Activated CD4-positive, alpha-beta T cell treated with anti-CD3 and anti-CD28 coated beads, Interleukin-2, amount 10 ng/mL, durations not matched to agents 24 days and 14 days (primary cell): ENCODE measurements around the gene ADCY2. TPM values are rescaled to one million over a fixed set of nuclear protein-coding genes. Genes with fewer than 3 reads are reported as not detected.

ENCODE experiments used
- DNase-seq: peaks from one replicate; pipeline ENCODE4 v3.0.0; 2022
- H3K27ac Mint-ChIP-seq: one replicate; pipeline ENCODE4 v1.8.0; 2022; ENCODE audit warnings: mild to moderate bottlenecking, mixed read lengths
- H3K27me3 Mint-ChIP-seq: one replicate; pipeline ENCODE4 v1.8.0; 2022; ENCODE audit warnings: mixed read lengths
- H3K36me3 Mint-ChIP-seq: one replicate; pipeline ENCODE4 v1.8.0; 2022; ENCODE audit warnings: low read depth, mild to moderate bottlenecking, mixed read lengths
- H3K4me1 Mint-ChIP-seq: one replicate; pipeline ENCODE4 v1.8.0; 2021; ENCODE audit warnings: mixed read lengths
- H3K4me3 Mint-ChIP-seq: one replicate; pipeline ENCODE4 v1.8.0; 2022; ENCODE audit warnings: mild to moderate bottlenecking, moderate library complexity, mixed read lengths
- H3K9me3 Mint-ChIP-seq: one replicate; pipeline ENCODE4 v1.8.0; 2021; ENCODE audit warnings: mixed read lengths
- intact Hi-C: fragments of 100-400 bp; cut with micrococcal nuclease; formaldehyde crosslinking; loops from one replicate; pipeline ENCODE4 v1.15.1; 2023
- total RNA-seq: library from RNA; stranded (reverse); gene quantifications from 2 replicates; pipeline ENCODE4 v1.2.3, GENCODE V29; 2022

Gene ADCY2
- total RNA-seq, 1 donor from 2014 or later, result not detected

DNA sequence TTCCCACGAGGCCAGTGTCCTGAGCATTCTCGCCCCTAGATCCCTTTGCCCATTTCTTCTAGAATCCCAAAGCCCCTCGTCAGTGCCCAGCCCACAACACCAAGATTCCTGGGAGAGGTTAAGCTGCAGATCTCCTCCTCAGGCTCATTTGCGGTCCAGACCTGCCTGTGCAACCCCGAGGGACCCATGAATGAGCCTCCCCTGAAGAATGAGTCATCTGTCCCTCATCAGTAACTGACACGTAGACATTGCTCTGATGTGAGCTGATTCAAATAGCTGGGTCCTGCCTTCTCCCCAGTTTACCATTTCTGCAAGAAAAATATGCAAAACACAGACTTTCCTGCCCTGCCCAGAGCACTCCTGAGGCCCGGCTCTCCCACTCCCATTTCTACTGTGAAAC lies 92.8 kb downstream of the ADCY2 start:
- Mint-ChIP-seq H3K4me1 (no peaks in the 10 kb centered on the region), H3K27ac (no peak overlapping the region)

DNA sequence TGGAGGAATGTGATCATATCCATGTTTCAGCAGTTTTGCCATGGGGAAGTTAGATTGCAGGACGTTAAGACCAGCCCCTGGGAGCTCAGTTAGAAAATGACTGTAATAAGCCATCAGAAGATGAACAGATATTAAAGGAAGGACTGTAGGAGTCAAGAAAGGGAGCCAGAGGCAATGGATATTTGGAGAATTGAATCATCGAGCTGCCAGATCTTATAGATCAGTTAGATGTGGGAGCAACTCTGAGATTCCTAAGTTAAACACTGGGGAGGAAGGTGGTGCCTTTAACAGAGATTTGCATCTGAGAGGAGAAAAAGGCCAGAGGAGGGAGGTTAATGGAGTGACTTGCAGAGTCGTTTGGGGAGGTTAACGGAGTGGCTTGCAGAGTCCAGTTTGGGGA lies 96.4 kb downstream of the ADCY2 start:
- H3K4me3 Mint-ChIP-seq, result no peak overlapping the region

More for the DNA sequence above, 92.8 kb downstream of the ADCY2 start:
- H3K9me3 Mint-ChIP-seq, result no peaks in the 10 kb centered on the region
- no peaks in the 10 kb centered on the region for H3K27me3 Mint-ChIP-seq
- DNase-seq, result no peak
- no peak overlapping the region for H3K4me3 Mint-ChIP-seq
- intact Hi-C loops, result no loop called here
- no peaks in the 10 kb centered on the region for H3K36me3 Mint-ChIP-seq

GRCh38 chr5:7493081-7493480 lies 97.1 kb downstream of the ADCY2 start:
- Mint-ChIP-seq H3K27me3 (no peaks in the 10 kb centered on the region), H3K27ac (no peak overlapping the region), H3K9me3 (no peaks in the 10 kb centered on the region), H3K4me3 (no peak overlapping the region), H3K4me1 (no peaks in the 10 kb centered on the region), H3K36me3 (no peaks in the 10 kb centered on the region)
- intact Hi-C loops, result no loop called here
- no peak for DNase-seq

More for the DNA sequence above, 96.4 kb downstream of the ADCY2 start:
- Mint-ChIP-seq H3K27me3 (no peaks in the 10 kb centered on the region), H3K27ac (no peak overlapping the region), H3K4me1 (no peaks in the 10 kb centered on the region), H3K9me3 (no peaks in the 10 kb centered on the region), H3K36me3 (no peaks in the 10 kb centered on the region)
- intact Hi-C loops, result no loop called here
- no peak for DNase-seq

DNA sequence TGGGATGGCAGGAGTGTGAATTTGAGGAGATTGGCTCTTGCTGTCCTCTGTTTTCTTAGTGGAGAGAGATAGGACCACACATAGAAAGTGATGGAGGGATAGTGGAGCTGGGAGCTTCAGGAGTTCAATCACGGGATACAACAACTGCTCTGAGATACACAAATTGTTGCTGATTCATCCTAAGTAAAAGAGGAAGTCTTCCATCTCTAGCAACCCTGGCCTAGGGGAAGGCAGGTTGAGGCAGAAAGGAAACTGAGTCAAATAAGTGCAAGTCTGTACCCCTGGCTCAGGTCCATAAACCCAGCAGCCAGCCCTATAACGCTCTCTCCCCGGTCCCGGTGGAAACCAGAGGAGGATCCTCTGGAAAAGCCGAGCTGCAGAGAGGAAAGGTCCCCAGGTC lies 97.7 kb downstream of the ADCY2 start:
- H3K36me3 Mint-ChIP-seq, result no peaks in the 10 kb centered on the region

DNA sequence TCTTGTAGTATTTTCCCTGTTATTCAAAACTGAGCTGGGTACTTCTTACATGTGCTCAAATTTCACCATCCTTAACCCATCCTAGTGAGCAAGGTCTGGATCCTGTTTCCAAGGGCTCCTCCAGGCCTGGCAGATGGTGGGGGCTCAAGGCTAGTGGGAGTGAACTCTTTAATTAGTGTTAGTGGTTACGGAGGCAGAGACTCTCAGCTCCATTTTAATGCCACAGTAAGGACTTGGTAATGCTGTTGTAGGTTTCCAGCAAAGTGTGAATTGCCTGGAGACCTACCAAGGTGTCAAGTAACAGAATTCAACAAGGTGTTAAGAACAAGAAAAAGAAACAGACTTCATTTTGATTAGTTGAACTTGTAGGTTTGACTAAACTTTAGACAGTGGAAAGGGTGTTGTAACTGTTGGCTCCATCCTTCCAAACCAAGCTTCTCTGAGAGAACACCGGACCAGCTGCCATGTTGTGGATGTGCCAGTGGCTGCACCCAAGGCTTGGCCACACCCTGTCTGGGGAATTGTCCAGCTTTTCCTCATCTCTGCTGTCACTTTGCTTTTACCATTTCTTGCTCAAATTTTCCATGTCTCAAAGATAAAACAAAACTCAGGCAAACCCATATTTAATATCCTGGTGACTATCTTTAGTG lies 98.7 kb downstream of the ADCY2 start:
- no peaks in the 10 kb centered on the region for H3K36me3 Mint-ChIP-seq
- intact Hi-C loops, result no loop called here
- no peak for DNase-seq
- no peaks in the 10 kb centered on the region for H3K9me3 Mint-ChIP-seq
- H3K4me3 Mint-ChIP-seq, result no peak overlapping the region
- no peaks in the 10 kb centered on the region for H3K27me3 Mint-ChIP-seq
- H3K4me1 Mint-ChIP-seq, result no peaks in the 10 kb centered on the region
- H3K27ac Mint-ChIP-seq, result no peak overlapping the region

More for the DNA sequence above, 97.7 kb downstream of the ADCY2 start:
- no peaks in the 10 kb centered on the region for H3K27me3 Mint-ChIP-seq
- intact Hi-C loops, result no loop called here
- no peaks in the 10 kb centered on the region for H3K9me3 Mint-ChIP-seq
- H3K27ac Mint-ChIP-seq, result no peak overlapping the region
- no peaks in the 10 kb centered on the region for H3K4me1 Mint-ChIP-seq
- H3K4me3 Mint-ChIP-seq, result no peak overlapping the region
- no peak for DNase-seq

DNA sequence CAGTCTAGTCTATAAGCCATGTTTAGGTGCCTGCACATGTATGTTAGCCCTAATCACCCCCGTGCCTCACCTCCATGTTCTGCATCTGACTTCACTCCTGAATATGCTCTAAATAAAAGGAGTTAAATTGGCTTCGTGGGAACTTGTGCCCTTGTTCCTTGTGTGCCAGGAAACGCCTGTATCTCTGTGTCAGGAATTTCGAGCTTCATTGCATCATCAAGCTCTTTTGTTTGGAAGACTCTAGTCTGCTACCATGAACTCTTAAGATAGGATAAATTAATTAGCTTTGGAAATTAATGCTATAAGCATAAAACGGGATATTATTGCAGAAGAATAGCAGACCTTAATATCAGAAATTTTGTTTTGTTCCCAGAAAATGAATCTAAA lies 99.2 kb downstream of the ADCY2 start:
- no peaks in the 10 kb centered on the region for H3K27me3 Mint-ChIP-seq
- H3K27ac Mint-ChIP-seq, result no peak overlapping the region
- H3K4me1 Mint-ChIP-seq, result no peaks in the 10 kb centered on the region
- no peak overlapping the region for H3K4me3 Mint-ChIP-seq
- H3K9me3 Mint-ChIP-seq, result no peaks in the 10 kb centered on the region
- intact Hi-C loops, result no loop called here
- no peaks in the 10 kb centered on the region for H3K36me3 Mint-ChIP-seq
- DNase-seq, result no peak

DNA sequence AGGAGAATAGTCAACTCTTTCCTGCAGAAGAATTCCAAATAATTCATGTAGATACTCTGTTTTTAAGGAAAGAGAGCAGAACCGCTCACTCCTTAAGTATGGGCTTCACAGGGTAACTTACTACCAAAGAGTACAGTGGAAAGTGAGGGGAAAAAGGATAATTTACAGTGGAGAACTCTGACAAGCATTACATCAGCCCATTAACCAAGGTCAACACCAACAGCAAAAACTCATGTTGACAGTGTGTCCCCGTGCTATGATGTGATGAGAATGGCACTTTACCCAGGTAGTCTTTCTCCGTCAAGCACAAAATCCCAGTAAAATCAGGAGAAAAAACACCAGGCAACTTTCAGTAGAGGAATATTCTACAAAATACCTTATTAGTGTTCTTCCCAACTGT lies 104.3 kb downstream of the ADCY2 start:
- Mint-ChIP-seq H3K36me3 (no peaks in the 10 kb centered on the region), H3K27ac (no peak overlapping the region), H3K4me1 (no peaks in the 10 kb centered on the region), H3K9me3 (no peaks in the 10 kb centered on the region), H3K4me3 (no peak overlapping the region), H3K27me3 (no peaks in the 10 kb centered on the region)
- intact Hi-C loops, result no loop called here
- no peak for DNase-seq

DNA sequence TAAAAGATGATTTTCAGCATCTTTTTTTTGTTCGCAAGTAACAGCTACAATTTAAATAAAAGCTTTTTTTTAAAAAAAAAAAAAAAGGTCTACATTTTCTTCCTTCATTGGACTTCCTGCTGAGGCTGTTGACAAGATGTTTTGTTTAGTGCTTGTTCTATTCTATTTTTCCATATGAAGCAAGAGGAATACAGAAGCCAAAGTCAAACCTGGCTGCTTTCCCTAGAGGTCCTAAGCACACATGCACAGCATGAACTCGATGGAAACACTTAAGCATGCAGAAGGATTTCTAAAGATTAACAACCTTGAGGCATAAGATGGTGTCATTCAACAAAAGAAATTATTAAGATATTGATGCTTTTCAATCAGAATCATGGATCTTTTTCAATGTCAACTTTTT lies 105.1 kb downstream of the ADCY2 start:
- intact Hi-C loops, result no loop called here
- DNase-seq, result no peak
- Mint-ChIP-seq H3K9me3 (no peaks in the 10 kb centered on the region), H3K4me3 (no peak overlapping the region), H3K4me1 (no peaks in the 10 kb centered on the region), H3K27ac (no peak overlapping the region), H3K27me3 (no peaks in the 10 kb centered on the region), H3K36me3 (no peaks in the 10 kb centered on the region)

DNA sequence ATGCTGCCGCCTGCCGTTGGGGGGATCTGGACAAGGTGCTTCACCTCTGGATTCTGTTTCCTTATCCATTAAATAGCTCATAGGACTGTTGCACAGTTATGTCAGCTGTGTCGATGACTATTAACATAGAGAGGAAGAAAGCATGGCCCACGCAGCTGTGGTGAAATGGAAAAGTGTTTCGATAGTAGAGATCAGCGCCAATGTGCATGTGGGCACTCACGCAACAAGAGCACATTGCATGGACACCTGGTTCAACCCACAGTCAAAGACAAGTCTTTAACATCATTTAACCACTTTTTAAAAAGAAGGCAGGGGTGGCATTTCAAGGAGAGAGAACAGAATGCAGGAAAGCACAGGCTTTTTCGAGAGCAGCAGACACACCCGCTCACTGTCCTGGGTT lies 107.6 kb downstream of the ADCY2 start:
- no peaks in the 10 kb centered on the region for H3K27me3 Mint-ChIP-seq
- H3K9me3 Mint-ChIP-seq, result no peaks in the 10 kb centered on the region
- no peak overlapping the region for H3K4me3 Mint-ChIP-seq
- no peak for DNase-seq
- no peaks in the 10 kb centered on the region for H3K36me3 Mint-ChIP-seq
- intact Hi-C loops, result no loop called here
- no peaks in the 10 kb centered on the region for H3K4me1 Mint-ChIP-seq
- no peak overlapping the region for H3K27ac Mint-ChIP-seq

GRCh38 chr5:7515284-7515914 lies 119.5 kb downstream of the ADCY2 start:
- intact Hi-C loops, result no loop called here
- Mint-ChIP-seq H3K27me3 (no peaks in the 10 kb centered on the region), H3K9me3 (no peaks in the 10 kb centered on the region), H3K4me3 (no peak overlapping the region), H3K27ac (no peak overlapping the region), H3K4me1 (no peaks in the 10 kb centered on the region), H3K36me3 (no peaks in the 10 kb centered on the region)
- DNase-seq, result no peak

DNA sequence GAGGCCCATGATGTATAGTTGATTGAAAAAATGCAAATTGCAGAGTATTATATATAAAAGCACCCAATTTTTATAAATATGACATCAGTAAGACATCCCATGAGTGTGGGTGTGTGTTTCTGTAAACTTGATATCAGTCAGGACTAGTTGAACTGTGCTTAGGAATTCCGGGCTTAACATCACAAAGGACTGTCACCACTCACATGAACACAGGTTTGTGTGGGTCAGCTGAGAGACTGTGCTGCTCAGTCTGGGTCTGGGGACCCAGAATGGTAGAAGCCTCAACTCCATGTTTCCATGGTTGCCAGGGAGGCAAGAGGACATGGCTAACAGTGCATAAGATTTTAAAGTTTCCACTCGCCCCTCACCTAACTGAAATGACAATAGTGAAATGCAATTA lies 120.3 kb downstream of the ADCY2 start:
- Mint-ChIP-seq H3K4me1 (no peaks in the 10 kb centered on the region), H3K27ac (no peak overlapping the region), H3K9me3 (no peaks in the 10 kb centered on the region), H3K4me3 (no peak overlapping the region), H3K36me3 (no peaks in the 10 kb centered on the region), H3K27me3 (no peaks in the 10 kb centered on the region)
- intact Hi-C loops, result no loop called here
- no peak for DNase-seq

DNA sequence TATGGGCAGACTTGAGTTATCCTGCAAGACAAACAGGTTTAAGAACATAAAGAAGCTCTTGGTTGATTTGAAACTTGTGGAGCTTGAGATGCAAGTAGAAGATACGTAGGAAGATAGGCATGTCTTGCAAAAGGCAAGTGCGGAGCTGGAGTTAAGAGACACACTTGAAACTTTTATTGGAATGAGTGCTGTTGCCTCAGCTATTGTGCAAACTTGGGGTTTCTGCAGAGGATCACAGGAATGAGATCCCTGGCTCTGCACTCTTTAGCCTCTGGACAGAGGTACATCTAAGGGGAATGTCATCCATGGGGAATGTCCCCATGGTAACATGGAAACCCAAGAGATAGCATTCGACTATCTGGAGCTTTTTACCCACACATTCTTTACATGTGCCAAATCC lies 121.1 kb downstream of the ADCY2 start:
- no peak for DNase-seq
- Mint-ChIP-seq H3K4me1 (no peaks in the 10 kb centered on the region), H3K36me3 (no peaks in the 10 kb centered on the region), H3K27ac (no peak overlapping the region), H3K27me3 (no peaks in the 10 kb centered on the region), H3K9me3 (no peaks in the 10 kb centered on the region), H3K4me3 (no peak overlapping the region)
- intact Hi-C loops, result no loop called here

- no peak for DNase-seq
- Mint-ChIP-seq H3K27ac (no peak overlapping the region), H3K9me3 (no peaks in the 10 kb centered on the region), H3K4me3 (no peak overlapping the region), H3K36me3 (no peaks in the 10 kb centered on the region), H3K4me1 (no peaks in the 10 kb centered on the region), H3K27me3 (no peaks in the 10 kb centered on the region)
- intact Hi-C loops, result no loop called here
Measured at GRCh38 chr5:7518947-7519560, 123.1 kb downstream of the ADCY2 start.

DNA sequence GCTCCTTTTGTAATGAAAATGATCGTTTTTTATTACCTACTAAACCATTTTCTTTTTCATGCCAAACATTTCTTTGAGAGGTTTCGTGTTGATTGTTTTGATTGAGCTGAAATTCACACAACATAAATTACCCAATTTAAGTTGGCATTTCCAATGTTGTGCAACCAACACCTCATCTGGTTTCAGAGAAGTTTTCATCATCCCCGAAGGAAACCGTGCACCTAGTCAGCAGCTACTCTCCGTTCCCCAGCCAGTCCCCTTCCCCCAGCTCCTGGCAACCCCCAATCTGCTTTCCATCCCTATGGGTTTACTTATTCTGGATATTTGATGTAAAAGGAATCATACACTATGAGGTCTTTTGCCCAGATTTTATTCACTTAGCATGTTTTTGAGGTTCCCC lies 123.6 kb downstream of the ADCY2 start:
- no peak overlapping the region for H3K4me3 Mint-ChIP-seq
- DNase-seq, result no peak
- intact Hi-C loops, result no loop called here
- H3K36me3 Mint-ChIP-seq, result no peaks in the 10 kb centered on the region
- H3K27ac Mint-ChIP-seq, result no peak overlapping the region
- H3K4me1 Mint-ChIP-seq, result no peaks in the 10 kb centered on the region
- no peaks in the 10 kb centered on the region for H3K27me3 Mint-ChIP-seq
- H3K9me3 Mint-ChIP-seq, result no peaks in the 10 kb centered on the region

DNA sequence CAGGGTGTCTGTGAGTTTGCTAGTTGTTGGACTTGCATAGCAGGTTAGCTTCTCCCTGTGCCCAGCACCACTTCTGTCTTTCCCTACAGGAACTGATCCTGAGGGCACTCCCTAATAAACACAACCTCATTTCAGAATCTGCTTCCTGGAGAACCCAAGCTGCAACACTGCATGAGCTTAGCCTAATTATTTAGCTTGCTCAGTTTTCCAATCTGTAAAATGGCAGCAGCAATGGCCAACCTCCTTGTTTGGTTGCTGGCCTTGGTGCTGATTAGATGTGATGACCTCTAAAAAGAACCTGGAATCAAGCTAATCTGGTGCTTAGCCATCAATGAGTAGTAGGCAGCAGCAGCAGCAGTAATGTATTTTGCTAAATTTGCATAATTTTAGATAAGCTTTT lies 133.9 kb downstream of the ADCY2 start:
- intact Hi-C loops, result no loop called here

More for the DNA sequence above, 133.9 kb downstream of the ADCY2 start:
- Mint-ChIP-seq H3K27ac (no peak overlapping the region), H3K4me3 (no peak overlapping the region), H3K27me3 (no peaks in the 10 kb centered on the region), H3K9me3 (no peaks in the 10 kb centered on the region), H3K36me3 (no peaks in the 10 kb centered on the region), H3K4me1 (no peaks in the 10 kb centered on the region)
- no peak for DNase-seq
